DOHH2 (cell line): ENCODE measurements around the gene CFAP46.

Experiments
- H3F3A ChIP-seq: fragments of 200-600 bp; sonication (generic), shearing (Covaris generic); 2 replicates; pipeline ENCODE4 v1.6.0; 2016; ENCODE audit warnings: antibody characterized with exemption, mild to moderate bottlenecking; ENCODE audit not compliant: control insufficient read depth, insufficient read depth
- H3K27ac ChIP-seq: fragments of 200-600 bp; sonication (generic); 2 replicates; pipeline ENCODE4 v1.5.1; 2014; ENCODE audit warnings: low read depth, mild to moderate bottlenecking, low read length, moderate library complexity
- H3K27me3 ChIP-seq: fragments of 200-600 bp; sonication (generic); 2 replicates; pipeline ENCODE4 v1.6.1; 2014; ENCODE audit warnings: mild to moderate bottlenecking, low read length, mixed read lengths; ENCODE audit not compliant: control insufficient read depth
- H3K36me3 ChIP-seq: fragments of 200-600 bp; sonication (generic); 2 replicates; pipeline ENCODE4 v1.6.1; 2014; ENCODE audit warnings: mild to moderate bottlenecking, low read length, moderate library complexity, mixed read lengths; ENCODE audit not compliant: control insufficient read depth
- H3K4me1 ChIP-seq: fragments of 200-600 bp; sonication (generic); 2 replicates; pipeline ENCODE4 v1.6.1; 2014; ENCODE audit warnings: mild to moderate bottlenecking, low read length, mixed read lengths; ENCODE audit not compliant: control insufficient read depth
- H3K4me2 ChIP-seq: fragments of 200-600 bp; sonication (generic); 2 replicates; pipeline ENCODE4 v1.6.0; 2014; ENCODE audit warnings: mild to moderate bottlenecking, low read length, moderate library complexity
- H3K4me3 ChIP-seq: fragments of 200-600 bp; sonication (generic); 2 replicates; pipeline ENCODE4 v1.5.1; 2014; ENCODE audit warnings: mild to moderate bottlenecking, low read length, mixed read lengths
- H3K79me2 ChIP-seq: fragments of 200-600 bp; sonication (generic); 2 replicates; pipeline ENCODE4 v1.6.1; 2014; ENCODE audit warnings: mild to moderate bottlenecking, low read length, mixed read lengths; ENCODE audit not compliant: control insufficient read depth
- H3K9me2 ChIP-seq: fragments of 200-600 bp; sonication (generic); replicated peaks from 2 replicates; pipeline ENCODE4 v1.6.1; 2014; ENCODE audit warnings: mild to moderate bottlenecking, low read length, mixed read lengths; ENCODE audit not compliant: control insufficient read depth
- H3K9me3 ChIP-seq: fragments of 200-600 bp; sonication (generic); 2 replicates; pipeline ENCODE4 v1.6.1; 2014; ENCODE audit warnings: antibody characterized with exemption, low read length, mixed read lengths; ENCODE audit not compliant: control insufficient read depth, insufficient read depth
- H4K20me1 ChIP-seq: fragments of 200-600 bp; sonication (generic); 2 replicates; pipeline ENCODE4 v1.6.0; 2014; ENCODE audit warnings: low read depth, mild to moderate bottlenecking, antibody characterized with exemption, low read length, moderate library complexity; ENCODE audit not compliant: control insufficient read depth, insufficient read depth
- CTCF ChIP-seq: fragments of 200-600 bp; sonication (generic); IDR thresholded peaks from one replicate; pipeline ENCODE4 v1.5.1; 2014; ENCODE audit warnings: antibody characterized with exemption, mild to moderate bottlenecking, low read depth, low read length; ENCODE audit not compliant: poor library complexity, severe bottlenecking
- EZH2phosphoT487 ChIP-seq: fragments of 200-600 bp; sonication (generic); IDR thresholded peaks from 2 replicates; pipeline ENCODE4 v1.6.1; 2017; ENCODE audit warnings: borderline replicate concordance, mild to moderate bottlenecking, antibody characterized with exemption, low read length, moderate library complexity, mixed read lengths

The CFAP46 gene

GRCh38 chr10:132960071-132960472 lies 17.7 kb upstream of the CFAP46 start:
- Histone ChIP-seq H3K27ac (no peak overlapping the region), H3F3A (no peaks in the 10 kb centered on the region), H3K4me2 (no peak overlapping the region), H3K9me2 (no peaks in the 10 kb centered on the region), H3K36me3 (no peaks in the 10 kb centered on the region), H4K20me1 (no peaks in the 10 kb centered on the region), H3K79me2 (no peaks in the 10 kb centered on the region), H3K4me1 (no peaks in the 10 kb centered on the region), H3K4me3 (no peak overlapping the region), H3K27me3 (no peaks in the 10 kb centered on the region), H3K9me3 (no peaks in the 10 kb centered on the region)
- TF ChIP-seq CTCF (no peak), EZH2phosphoT487 (no peak)

- H3K36me3 ChIP-seq = no peaks in the 10 kb centered on the region
- H3K79me2 ChIP-seq = no peaks in the 10 kb centered on the region
- H3K27me3 ChIP-seq = no peaks in the 10 kb centered on the region
- no peaks in the 10 kb centered on the region for H3K9me3 ChIP-seq
- H3K4me2 ChIP-seq = no peak overlapping the region
- no peaks in the 10 kb centered on the region for H3K9me2 ChIP-seq
- H3K27ac ChIP-seq = no peak overlapping the region
- TF ChIP-seq CTCF = no peak
- TF ChIP-seq EZH2phosphoT487 = no peak
- H3K4me3 ChIP-seq = no peak overlapping the region
- H3K4me1 ChIP-seq = no peaks in the 10 kb centered on the region
- H3F3A ChIP-seq = no peaks in the 10 kb centered on the region
- no peaks in the 10 kb centered on the region for H4K20me1 ChIP-seq
Measured at GRCh38 chr10:132959559-132959961, 17.2 kb upstream of the CFAP46 start.

GRCh38 chr10:132958883-132959558 lies 16.7 kb upstream of the CFAP46 start:
- H4K20me1 ChIP-seq = no peaks in the 10 kb centered on the region
- H3K27me3 ChIP-seq = no peaks in the 10 kb centered on the region
- H3K4me3 ChIP-seq = no peak overlapping the region
- no peaks in the 10 kb centered on the region for H3K79me2 ChIP-seq
- no peaks in the 10 kb centered on the region for H3K9me3 ChIP-seq
- no peak overlapping the region for H3K27ac ChIP-seq
- no peaks in the 10 kb centered on the region for H3K9me2 ChIP-seq
- no peak overlapping the region for H3K4me2 ChIP-seq
- H3K4me1 ChIP-seq = no peaks in the 10 kb centered on the region
- H3K36me3 ChIP-seq = no peaks in the 10 kb centered on the region
- TF ChIP-seq EZH2phosphoT487 (no peak), CTCF (no peak)
- no peaks in the 10 kb centered on the region for H3F3A ChIP-seq
